PC-3 (cell line): ENCODE results near the gene FA2H.

Source experiments
- EZH2 ChIP-seq: fragments of 300-600 bp; sonication (generic); IDR thresholded peaks from one replicate; pipeline ENCODE4 v1.6.1; 2017; ENCODE audit warnings: antibody characterized with exemption, mild to moderate bottlenecking, low read length; ENCODE audit not compliant: unreplicated experiment
- EZH2phosphoT487 ChIP-seq: fragments of 300-600 bp; sonication (generic); IDR thresholded peaks from 2 replicates; pipeline ENCODE4 v1.6.1; 2018; ENCODE audit warnings: mild to moderate bottlenecking, antibody characterized with exemption, low read length, borderline replicate concordance
- TF ChIP-seq, protein P1 (sequence below): fragments of 300-600 bp; sonication (generic); conservative IDR thresholded peaks from 2 replicates; pipeline ENCODE4 v1.5.1; 2017; ENCODE audit warnings: antibody characterized with exemption, low read depth, mild to moderate bottlenecking, low read length

DNA sequence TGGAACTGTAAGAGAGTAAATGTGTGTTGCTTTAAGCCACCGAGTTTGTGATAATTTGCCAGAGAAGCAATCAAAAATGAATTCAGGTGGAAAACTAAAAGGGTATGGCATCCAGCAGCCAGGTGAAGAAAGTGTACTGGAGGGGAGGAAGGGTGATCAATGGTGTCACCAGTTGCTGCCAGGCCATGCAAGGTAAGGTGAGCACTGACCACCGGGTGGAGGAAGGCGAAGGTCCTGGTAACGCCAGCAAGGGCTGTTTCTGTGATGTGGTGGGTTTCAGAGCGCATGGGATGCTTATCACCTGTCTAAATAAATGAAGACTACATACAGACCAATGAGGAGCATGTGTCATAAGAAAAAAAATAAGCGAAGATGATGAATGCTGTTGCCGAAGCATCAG, 6.9 kb downstream of the FA2H start:
- TF ChIP-seq, protein P1, sequence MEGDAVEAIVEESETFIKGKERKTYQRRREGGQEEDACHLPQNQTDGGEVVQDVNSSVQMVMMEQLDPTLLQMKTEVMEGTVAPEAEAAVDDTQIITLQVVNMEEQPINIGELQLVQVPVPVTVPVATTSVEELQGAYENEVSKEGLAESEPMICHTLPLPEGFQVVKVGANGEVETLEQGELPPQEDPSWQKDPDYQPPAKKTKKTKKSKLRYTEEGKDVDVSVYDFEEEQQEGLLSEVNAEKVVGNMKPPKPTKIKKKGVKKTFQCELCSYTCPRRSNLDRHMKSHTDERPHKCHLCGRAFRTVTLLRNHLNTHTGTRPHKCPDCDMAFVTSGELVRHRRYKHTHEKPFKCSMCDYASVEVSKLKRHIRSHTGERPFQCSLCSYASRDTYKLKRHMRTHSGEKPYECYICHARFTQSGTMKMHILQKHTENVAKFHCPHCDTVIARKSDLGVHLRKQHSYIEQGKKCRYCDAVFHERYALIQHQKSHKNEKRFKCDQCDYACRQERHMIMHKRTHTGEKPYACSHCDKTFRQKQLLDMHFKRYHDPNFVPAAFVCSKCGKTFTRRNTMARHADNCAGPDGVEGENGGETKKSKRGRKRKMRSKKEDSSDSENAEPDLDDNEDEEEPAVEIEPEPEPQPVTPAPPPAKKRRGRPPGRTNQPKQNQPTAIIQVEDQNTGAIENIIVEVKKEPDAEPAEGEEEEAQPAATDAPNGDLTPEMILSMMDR = no peak
- TF ChIP-seq EZH2 = no peak
- no peak for TF ChIP-seq EZH2phosphoT487
